ENCODE measurements around the gene ADCYAP1R1. TPM values are rescaled to one million over a fixed set of nuclear protein-coding genes. Genes with fewer than 3 reads are reported as not detected.

ADCYAP1R1 gene
- total RNA-seq (2014; rRNA removed; shearing (Covaris generic)) (not detected in 2 replicates), total RNA-seq (2022) (not detected in 2 replicates), Bru-seq, nascent RNA (not detected), BruChase-seq, experiment 1, labeled RNA remaining after a 6-hour chase (not detected), BruChase-seq, experiment 2, labeled RNA remaining after a 2-hour chase (not detected)
- long read RNA-seq: 0 reads

DNA sequence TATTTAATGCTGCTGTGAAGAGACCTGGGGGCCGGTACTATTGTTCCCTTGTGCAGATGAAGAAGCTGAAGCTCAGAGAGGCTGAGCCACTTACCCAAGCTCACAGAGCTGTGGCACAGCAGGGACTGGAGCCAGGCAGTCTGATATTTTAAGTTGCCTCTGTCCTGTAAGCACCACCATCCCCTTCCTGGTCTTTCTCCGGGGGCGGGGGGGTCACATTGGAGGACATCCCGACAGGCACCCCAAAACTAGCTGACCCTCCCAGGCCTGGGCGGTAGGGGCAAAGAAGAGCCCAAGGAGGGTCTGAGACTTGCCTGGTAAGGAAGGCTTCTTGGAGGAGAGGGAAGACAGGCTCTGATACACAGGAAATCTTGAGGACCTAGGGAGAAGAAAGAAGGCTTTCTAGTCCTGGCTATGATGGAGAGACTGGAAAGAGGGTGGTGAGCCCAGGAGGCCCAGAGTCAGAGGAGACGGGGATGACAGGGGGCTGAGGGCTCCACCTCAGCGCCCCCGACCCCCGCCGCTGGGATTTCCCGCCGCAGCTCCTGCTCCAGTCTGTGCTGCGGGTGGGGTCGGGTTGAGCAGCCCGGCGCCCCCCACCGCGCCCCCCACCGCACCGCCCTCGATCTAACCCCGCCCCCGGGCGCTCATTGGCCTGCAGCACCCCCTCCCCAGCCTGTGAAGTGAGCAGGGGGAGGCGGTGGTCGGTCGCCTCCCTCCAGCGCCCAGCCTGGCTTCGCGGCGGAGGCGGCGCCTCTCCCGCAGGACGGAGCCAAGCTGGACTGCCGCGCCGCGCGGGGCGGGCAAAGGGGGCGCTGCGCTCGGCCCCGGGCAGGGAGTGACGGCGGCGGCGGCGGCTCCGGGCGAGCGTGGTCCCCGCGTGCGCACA, at the start of gene ADCYAP1R1:
Gene ADCYAP1R1, plus strand, starts transcription at position 711 of the 889 bp plus-strand sequence. CDS start 10,957 bp downstream, outside the sequence.
- no peak within 1 kb of the TSS for H3K4me2 ChIP-seq (ENCODE audit: low read length)

DNA sequence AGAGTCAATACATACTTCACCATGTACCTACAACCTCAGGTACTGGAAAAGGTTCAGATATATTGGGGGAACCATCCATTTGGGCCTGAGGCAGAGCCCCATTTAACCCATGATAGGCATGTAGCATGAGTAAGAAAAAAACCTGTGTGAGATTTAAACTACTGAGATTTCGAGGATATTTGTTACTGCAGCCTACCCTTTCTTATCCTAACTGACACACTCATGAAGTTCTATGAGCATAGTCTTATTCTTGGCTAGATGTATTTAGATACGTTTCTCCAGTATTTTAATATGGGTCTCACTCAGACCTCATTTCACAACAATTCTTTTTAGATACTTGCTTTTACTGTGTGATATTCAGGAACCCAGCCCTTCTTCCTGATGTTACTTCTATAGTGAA, 49.0 kb upstream of the ADCYAP1R1 start:
- H3K9me3 ChIP-seq (ENCODE audit: low read length): no peaks in the 10 kb centered on the region
- H3K4me2 ChIP-seq (ENCODE audit: low read length): no peak overlapping the region
- BruUV-seq (replicated peaks): no TSS peak
- no peak overlapping the region for H2AFZ ChIP-seq (ENCODE audit: low read length)
- H3K36me3 ChIP-seq (ENCODE audit: insufficient read depth, low read length): no peaks in the 10 kb centered on the region
- no peaks in the 10 kb centered on the region for H3K79me2 ChIP-seq (ENCODE audit: insufficient read depth, low read depth, low read length)
- TF ChIP-seq EZH2phosphoT487 (IDR thresholded peaks at IDR 0.05; ENCODE audit: borderline replicate concordance, low read depth, low read length) (no peak), CTCF (conservative IDR thresholded peaks at IDR 0.05; ENCODE audit: low read length) (no peak)
- no peaks in the 10 kb centered on the region for H3K9me2 ChIP-seq (ENCODE audit: insufficient read depth, low read length)
- no peak for DNase-seq (ENCODE audit: low spot score)
- H3K4me3 ChIP-seq (ENCODE audit: low read depth, low read length, poor library complexity, severe bottlenecking): no peak overlapping the region
- H3K4me1 ChIP-seq (ENCODE audit: insufficient read depth, low read length, poor library complexity, severe bottlenecking): no peaks in the 10 kb centered on the region
- no peaks in the 10 kb centered on the region for H4K20me1 ChIP-seq (ENCODE audit: insufficient read depth, low read length)
- H3K27ac ChIP-seq (ENCODE audit: low read depth, low read length, poor library complexity, severe bottlenecking): no peak overlapping the region
- ChIA-PET CTCF (ENCODE audit: unreplicated experiment) (interaction anchor here (0.6 kb wide), 1 partner anchor 76 kb away, joined by 4 read pairs; no protein-coding TSS in a partner anchor), POLR2A (interaction anchor here (1.0 to 1.2 kb wide), 2 partner anchors 13 to 17 kb away, joined by 3 read pairs; no protein-coding TSS in a partner anchor)
- intact Hi-C loops (cut with micrococcal nuclease; ENCODE audit: unreplicated experiment): no loop called here

More for the DNA sequence above, at the start of gene ADCYAP1R1:
- Histone ChIP-seq H3K9me2 (ENCODE audit: insufficient read depth, low read length) (no peaks in the 10 kb centered on the region), H4K20me1 (ENCODE audit: insufficient read depth, low read length) (no peaks in the 10 kb centered on the region), H3K79me2 (ENCODE audit: insufficient read depth, low read depth, low read length) (no peaks in the 10 kb centered on the region), H3K4me1 (ENCODE audit: insufficient read depth, low read length, poor library complexity, severe bottlenecking) (no peaks in the 10 kb centered on the region), H3K36me3 (ENCODE audit: insufficient read depth, low read length) (no peaks in the 10 kb centered on the region), H3K4me3 (ENCODE audit: low read depth, low read length, poor library complexity, severe bottlenecking) (no peak within 1 kb of the TSS), H3K27ac (ENCODE audit: low read depth, low read length, poor library complexity, severe bottlenecking) (no peak within 1 kb of the TSS), H3K9me3 (ENCODE audit: low read length) (no peaks in the 10 kb centered on the region), H2AFZ (ENCODE audit: low read length) (no peak within 1 kb of the TSS)
- CTCF ChIA-PET (ENCODE audit: unreplicated experiment): no interaction called here
- intact Hi-C loops (cut with micrococcal nuclease; ENCODE audit: unreplicated experiment): no loop called here
- BruUV-seq (replicated peaks): no TSS peak
- DNase-seq (ENCODE audit: low spot score): no peak
- TF ChIP-seq CTCF (conservative IDR thresholded peaks at IDR 0.05; ENCODE audit: low read length) (no peak), EZH2phosphoT487 (IDR thresholded peaks at IDR 0.05; ENCODE audit: borderline replicate concordance, low read depth, low read length) (no peak)
- POLR2A ChIA-PET: no interaction called here

All from OCI-LY7 (cell line).